Mesendoderm (in vitro differentiated cells): ENCODE results near the gene CSNK2A3.

Experiments used
- DNase-seq: peaks from one replicate; pipeline ENCODE4 v3.0.0; 2013
- H2AK5ac ChIP-seq: 2 replicates; pipeline ENCODE4 v1.6.1; 2013; ENCODE audit warnings: low read length, inconsistent platforms
- H2BK120ac ChIP-seq: 2 replicates; pipeline ENCODE4 v1.6.1; 2013; ENCODE audit warnings: low read depth, mild to moderate bottlenecking, low read length, moderate library complexity, mixed read lengths
- H2BK15ac ChIP-seq: replicated peaks from 2 replicates; pipeline ENCODE4 v1.6.1; 2013; ENCODE audit warnings: low read depth, mild to moderate bottlenecking, moderate library complexity
- H2BK5ac ChIP-seq: 2 replicates; pipeline ENCODE4 v1.6.1; 2013; ENCODE audit warnings: low read length, inconsistent platforms
- H3K18ac ChIP-seq: 2 replicates; pipeline ENCODE4 v1.6.1; 2013; ENCODE audit warnings: mild to moderate bottlenecking, low read length, mixed read lengths
- H3K23ac ChIP-seq: one replicate; pipeline ENCODE4 v1.6.1; 2013; ENCODE audit warnings: low read length
- H3K27ac ChIP-seq: 2 replicates; pipeline ENCODE4 v1.5.1; 2013; ENCODE audit warnings: low read depth, mild to moderate bottlenecking, inconsistent platforms, low read length, moderate library complexity
- H3K27me3 ChIP-seq: 2 replicates; pipeline ENCODE4 v1.6.1; 2013; ENCODE audit warnings: low read length, control low read depth, mild to moderate bottlenecking, inconsistent platforms; ENCODE audit not compliant: insufficient read depth, poor library complexity
- H3K36me3 ChIP-seq: 2 replicates; pipeline ENCODE4 v1.6.1; 2013; ENCODE audit warnings: low read length, inconsistent platforms; ENCODE audit not compliant: control insufficient read depth, insufficient read depth
- H3K4ac ChIP-seq: one replicate; pipeline ENCODE4 v1.6.1; 2013; ENCODE audit warnings: low read depth, mild to moderate bottlenecking, low read length, moderate library complexity
- H3K4me1 ChIP-seq: 2 replicates; pipeline ENCODE4 v1.6.1; 2013; ENCODE audit warnings: low read depth, low read length, inconsistent platforms; ENCODE audit not compliant: control insufficient read depth
- H3K4me2 ChIP-seq: 2 replicates; pipeline ENCODE4 v1.6.1; 2013; ENCODE audit warnings: low read length
- H3K4me3 ChIP-seq: 2 replicates; pipeline ENCODE4 v1.5.1; 2013; ENCODE audit warnings: mild to moderate bottlenecking, low read length
- H3K56ac ChIP-seq: one replicate; pipeline ENCODE4 v1.6.1; 2013; ENCODE audit warnings: low read length
- H3K79me1 ChIP-seq: 2 replicates; pipeline ENCODE4 v1.6.1; 2013; ENCODE audit warnings: low read length, inconsistent platforms
- H3K79me2 ChIP-seq: 2 replicates; pipeline ENCODE4 v1.6.1; 2013; ENCODE audit warnings: mild to moderate bottlenecking, low read length; ENCODE audit not compliant: control insufficient read depth, insufficient read depth
- H3K9ac ChIP-seq: 2 replicates; pipeline ENCODE4 v1.6.1; 2013; ENCODE audit warnings: low read length, inconsistent platforms
- H4K5ac ChIP-seq: one replicate; pipeline ENCODE4 v1.6.1; 2013; ENCODE audit warnings: low read length
- H4K8ac ChIP-seq: one replicate; pipeline ENCODE4 v1.6.1; 2013; ENCODE audit warnings: low read depth, mild to moderate bottlenecking, control low read depth, low read length, moderate library complexity
- WGBS: extraction: QIAGEN DNeasy Blood & Tissue Kit; methylation state at CpG from one replicate; pipeline ENCODE4 v1.1.7; 2013; ENCODE audit warnings: low lambda C conversion rate, missing lambda C conversion rate; ENCODE audit not compliant: insufficient coverage; ENCODE audit errors: extremely low coverage; 5-methylcytosine and 5-hydroxymethylcytosine counted together

CSNK2A3 gene

GRCh38 chr11:11318461-11318860, 34.6 kb downstream of the CSNK2A3 start:
- H4K5ac ChIP-seq = no peak overlapping the region
- no peak overlapping the region for H3K18ac ChIP-seq
- no peak overlapping the region for H2AK5ac ChIP-seq
- H4K8ac ChIP-seq = no peak overlapping the region
- no peak overlapping the region for H2BK120ac ChIP-seq
- no peak overlapping the region for H3K4me3 ChIP-seq
- no peak overlapping the region for H3K4ac ChIP-seq
- H3K36me3 ChIP-seq = no peaks in the 10 kb centered on the region
- no peak overlapping the region for H3K23ac ChIP-seq
- no peak for DNase-seq
- no peak overlapping the region for H3K9ac ChIP-seq
- H3K79me1 ChIP-seq = no peaks in the 10 kb centered on the region
- no peak overlapping the region for H2BK15ac ChIP-seq
- no CpG with 5 or more reads among the region's 7 CpGs for WGBS
- H3K79me2 ChIP-seq = no peaks in the 10 kb centered on the region
- no peak overlapping the region for H3K27ac ChIP-seq
- no peak overlapping the region for H2BK5ac ChIP-seq
- no peak overlapping the region for H3K4me2 ChIP-seq
- H3K27me3 ChIP-seq = no peaks in the 10 kb centered on the region
- H3K4me1 ChIP-seq = peaks cover 1% of the 10 kb centered on the region
- H3K56ac ChIP-seq = no peak overlapping the region

GRCh38 chr11:11316651-11317230, 36.3 kb downstream of the CSNK2A3 start:
- H3K4me2 ChIP-seq = no peak overlapping the region
- H3K27ac ChIP-seq = no peak overlapping the region
- no peaks in the 10 kb centered on the region for H3K79me1 ChIP-seq
- H4K5ac ChIP-seq = no peak overlapping the region
- no peak overlapping the region for H3K9ac ChIP-seq
- no peak for DNase-seq
- no peak overlapping the region for H3K56ac ChIP-seq
- H2BK120ac ChIP-seq = no peak overlapping the region
- H3K4ac ChIP-seq = no peak overlapping the region
- H3K27me3 ChIP-seq = no peaks in the 10 kb centered on the region
- H2BK15ac ChIP-seq = no peak overlapping the region
- no peak overlapping the region for H3K18ac ChIP-seq
- H4K8ac ChIP-seq = no peak overlapping the region
- H3K4me1 ChIP-seq = peaks cover 1% of the 10 kb centered on the region
- H2AK5ac ChIP-seq = no peak overlapping the region
- no peak overlapping the region for H2BK5ac ChIP-seq
- no peak overlapping the region for H3K4me3 ChIP-seq
- no peak overlapping the region for H3K23ac ChIP-seq
- H3K36me3 ChIP-seq = no peaks in the 10 kb centered on the region
- WGBS = no CpG with 5 or more reads among the region's 3 CpGs
- no peaks in the 10 kb centered on the region for H3K79me2 ChIP-seq

- H3K23ac ChIP-seq = no peak overlapping the region
- no CpG with 5 or more reads among the region's 6 CpGs for WGBS
- H3K79me1 ChIP-seq = no peaks in the 10 kb centered on the region
- no peaks in the 10 kb centered on the region for H3K36me3 ChIP-seq
- H3K27me3 ChIP-seq = no peaks in the 10 kb centered on the region
- H3K27ac ChIP-seq = no peak overlapping the region
- no peak overlapping the region for H3K4ac ChIP-seq
- H4K8ac ChIP-seq = no peak overlapping the region
- H3K79me2 ChIP-seq = no peaks in the 10 kb centered on the region
- H2BK120ac ChIP-seq = no peak overlapping the region
- H3K4me3 ChIP-seq = no peak overlapping the region
- H3K56ac ChIP-seq = no peak overlapping the region
- H2AK5ac ChIP-seq = no peak overlapping the region
- H3K4me2 ChIP-seq = no peak overlapping the region
- no peak for DNase-seq
- no peak overlapping the region for H3K9ac ChIP-seq
- H4K5ac ChIP-seq = no peak overlapping the region
- H2BK5ac ChIP-seq = no peak overlapping the region
- H2BK15ac ChIP-seq = no peak overlapping the region
- H3K4me1 ChIP-seq = no peaks in the 10 kb centered on the region
- no peak overlapping the region for H3K18ac ChIP-seq
Observed at GRCh38 chr11:11313902-11314692, 39.0 kb downstream of the CSNK2A3 start.

GRCh38 chr11:11313426-11313825, 39.6 kb downstream of the CSNK2A3 start:
- Histone ChIP-seq H4K8ac (no peak overlapping the region), H3K36me3 (no peaks in the 10 kb centered on the region), H4K5ac (no peak overlapping the region), H3K9ac (no peak overlapping the region), H2BK5ac (no peak overlapping the region), H2AK5ac (no peak overlapping the region), H2BK120ac (no peak overlapping the region), H3K27me3 (no peaks in the 10 kb centered on the region), H3K18ac (no peak overlapping the region), H3K27ac (no peak overlapping the region), H3K4me3 (no peak overlapping the region), H3K56ac (no peak overlapping the region), H3K4me1 (no peaks in the 10 kb centered on the region), H3K79me2 (no peaks in the 10 kb centered on the region), H3K23ac (no peak overlapping the region), H2BK15ac (no peak overlapping the region), H3K79me1 (no peaks in the 10 kb centered on the region), H3K4me2 (no peak overlapping the region), H3K4ac (no peak overlapping the region)
- no CpG with 5 or more reads among the region's 1 CpG for WGBS
- no peak for DNase-seq

DNA sequence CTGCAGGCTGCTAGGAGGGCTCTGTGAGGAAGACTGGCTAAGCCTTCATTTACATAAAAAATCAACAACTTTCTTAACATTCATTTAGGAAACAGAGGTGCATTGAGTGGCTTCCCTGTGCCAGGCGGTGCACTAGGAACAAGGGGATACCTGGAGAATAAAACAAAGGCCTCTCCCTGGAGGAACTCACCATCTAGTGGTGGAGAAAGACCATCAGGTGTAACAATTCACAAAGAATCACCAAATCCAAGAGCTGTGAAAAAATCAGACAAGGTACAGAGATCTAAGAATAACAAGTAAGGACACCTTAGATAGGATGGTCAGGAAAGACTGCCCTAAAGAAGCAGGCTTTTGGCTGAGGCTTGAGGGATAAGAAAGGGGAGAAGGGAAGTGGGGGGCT, 40.3 kb downstream of the CSNK2A3 start:
- Histone ChIP-seq H2BK5ac (no peak overlapping the region), H3K27me3 (no peaks in the 10 kb centered on the region), H3K4me1 (no peaks in the 10 kb centered on the region), H3K9ac (no peak overlapping the region), H2BK120ac (no peak overlapping the region), H3K4me3 (no peak overlapping the region), H3K27ac (no peak overlapping the region), H3K36me3 (no peaks in the 10 kb centered on the region), H2AK5ac (no peak overlapping the region), H2BK15ac (no peak overlapping the region), H3K23ac (no peak overlapping the region), H3K79me1 (no peaks in the 10 kb centered on the region), H3K79me2 (no peaks in the 10 kb centered on the region), H3K18ac (no peak overlapping the region), H4K5ac (no peak overlapping the region), H3K56ac (no peak overlapping the region), H3K4me2 (no peak overlapping the region), H4K8ac (no peak overlapping the region), H3K4ac (no peak overlapping the region)
- DNase-seq = no peak
- WGBS = no CpG with 5 or more reads among the region's 1 CpG
